GM23338 (cell line): Measurements from ENCODE around the gene GPR82.

ENCODE experiments used
- CREB1 ChIP-seq: fragments of 250-450 bp; sonication (Bioruptor Pico); IDR thresholded peaks from 2 replicates; pipeline ENCODE4 v1.5.0; 2020; ENCODE audit warnings: low read depth, mild to moderate bottlenecking, moderate library complexity
- CTCF ChIP-seq, 2 experiments: fragments of 200-600 bp in 1 of 2; sonication (generic) in 1 of 2; conservative IDR thresholded peaks; 2 replicates each; pipeline versions ENCODE4 v1.5.1 to v1.6.1; 2016 to 2017; ENCODE audit warnings: antibody characterized with exemption in 2 of 2, low read depth in 2 of 2, mild to moderate bottlenecking in 2 of 2, moderate library complexity in 1 of 2
- EZH2 ChIP-seq: fragments of 200-600 bp; sonication (generic); IDR thresholded peaks from one replicate; pipeline ENCODE4 v1.8.0; 2017; ENCODE audit warnings: antibody characterized with exemption, mild to moderate bottlenecking, low read depth; ENCODE audit not compliant: unreplicated experiment
- EZH2phosphoT487 ChIP-seq: fragments of 200-600 bp; sonication (generic); IDR thresholded peaks from one replicate; pipeline ENCODE4 v1.8.1; 2018; ENCODE audit warnings: antibody characterized with exemption; ENCODE audit not compliant: unreplicated experiment
- JUNB ChIP-seq: IDR thresholded peaks from one replicate; pipeline ENCODE4 v1.6.1; 2016; ENCODE audit warnings: antibody characterized with exemption; ENCODE audit not compliant: unreplicated experiment
- NANOG ChIP-seq: IDR thresholded peaks from 2 replicates; pipeline ENCODE4 v1.6.1; 2016; ENCODE audit warnings: antibody characterized with exemption, borderline replicate concordance
- POLR2AphosphoS5 ChIP-seq: IDR thresholded peaks from 2 replicates; pipeline ENCODE4 v1.6.1; 2016; ENCODE audit warnings: antibody characterized with exemption, low read depth
- REST ChIP-seq: IDR thresholded peaks from one replicate; pipeline ENCODE4 v1.6.1; 2018; ENCODE audit warnings: antibody characterized with exemption; ENCODE audit not compliant: unreplicated experiment
- STAT1 ChIP-seq: IDR thresholded peaks from one replicate; pipeline ENCODE4 v1.6.1; 2016; ENCODE audit warnings: antibody characterized with exemption; ENCODE audit not compliant: unreplicated experiment
- ZNF114 ChIP-seq: fragments of 250-450 bp; sonication (Bioruptor Pico); IDR thresholded peaks from 2 replicates; pipeline ENCODE4 v1.5.0; 2020; ENCODE audit warnings: mild to moderate bottlenecking, moderate library complexity
- ZNF462 ChIP-seq: fragments of 250-450 bp; sonication (Bioruptor Pico); IDR thresholded peaks from 2 replicates; pipeline ENCODE4 v1.5.0; 2020; ENCODE audit warnings: mild to moderate bottlenecking, moderate library complexity

GRCh38 chrX:41723826-41724225 is at the start of gene GPR82:
- no peak for TF ChIP-seq CTCF (conservative IDR thresholded peaks at IDR 0.05; ENCODE audit: low read depth in 2 of 2)
- no peak for TF ChIP-seq EZH2
- TF ChIP-seq REST: no peak
- no peak for TF ChIP-seq POLR2AphosphoS5
- no peak for TF ChIP-seq EZH2phosphoT487
- TF ChIP-seq JUNB: no peak
- TF ChIP-seq CREB1 (CRISPR knock-in tag): no peak
- no peak for TF ChIP-seq ZNF114 (CRISPR knock-in tag)
- TF ChIP-seq ZNF462 (CRISPR knock-in tag): no peak
- TF ChIP-seq NANOG: no peak
- TF ChIP-seq STAT1: no peak
